HepG2 (cell line): ENCODE results near the gene ANP32A. TPM values are rescaled to one million over a fixed set of nuclear protein-coding genes. Genes with fewer than 3 reads are reported as not detected.
A peak's percentile ranks its signal among the peaks of the same experiment; 100 is the strongest.

Experiments used
- ATAC-seq: fragments of 200-7000 bp; cut with Tn5 transposase; 3 replicates; pipeline ENCODE4 v1.9.1; 2020; ENCODE audit warnings: mild to moderate bottlenecking, moderate library complexity
- BruUV-seq: library from RNA; stranded (reverse); fragments of 400-500 nt; replicated peaks from 2 replicates; lab custom pipeline; 2021; lab: Mats Ljungman, UMichigan
- CTCF ChIA-PET: fragments of 300-600 bp; formaldehyde crosslinking; extraction: SDS; loops from one replicate; lab custom pipeline; 2021; ENCODE audit warnings: low total read pairs, inconsistent platforms, low intra/inter-chr PET ratio; lab: Yijun Ruan, JAX
- POLR2A ChIA-PET: fragments of 350-600 bp; sonication (Branson Sonifier 250); formaldehyde crosslinking; loops from one replicate; lab custom pipeline; 2020; ENCODE audit warnings: antibody characterized with exemption, inconsistent platforms; lab: Yijun Ruan, JAX
- DNase-seq: peaks from one replicate; pipeline ENCODE4 v3.0.0-alpha.2; 2015; ENCODE audit warnings: low spot score
- FAIRE-seq: peaks from 3 replicates; lab custom pipeline; 2011; peaks lifted over from hg19 to GRCh38; lab: Jason Lieb, UNC
- H2AFZ ChIP-seq: one replicate; pipeline ENCODE4 v1.6.1; 2011; ENCODE audit warnings: low read length, inconsistent platforms
- H3K27ac ChIP-seq: fragments of 300-600 bp; 3 replicates; pipeline ENCODE4 v1.8.0; 2011; ENCODE audit warnings: mixed run types, mild to moderate bottlenecking, mixed read lengths, low read length, inconsistent platforms; ENCODE audit not compliant: insufficient read depth; ENCODE audit errors: extremely low read length
- H3K27me3 ChIP-seq, 2 experiments: fragments of 200-600 bp in 1 of 2; 2 replicates in 1 of 2; 3 replicates in 1 of 2; pipeline versions ENCODE4 v1.6.0 to v1.8.0; 2011; ENCODE audit warnings: low read length in 2 of 2, mild to moderate bottlenecking in 2 of 2, moderate library complexity in 2 of 2, inconsistent platforms in 1 of 2; ENCODE audit not compliant: insufficient read depth in 2 of 2, control insufficient read depth in 1 of 2
- H3K36me3 ChIP-seq, 2 experiments: fragments of 200-600 bp in 1 of 2; replicated peaks in 1 of 2; 2 replicates in 1 of 2; 3 replicates in 1 of 2; pipeline versions ENCODE4 v1.5.1 to v1.8.0; 2011; ENCODE audit warnings: low read length in 2 of 2, inconsistent platforms in 1 of 2; ENCODE audit not compliant: insufficient read depth in 2 of 2, control insufficient read depth in 1 of 2
- H3K4me1 ChIP-seq: 2 replicates; pipeline ENCODE4 v1.5.1; 2012; ENCODE audit warnings: low read length, inconsistent platforms; ENCODE audit not compliant: insufficient read depth
- H3K4me2 ChIP-seq: 2 replicates; pipeline ENCODE4 v1.6.0; 2011; ENCODE audit warnings: low read depth, low read length, inconsistent platforms
- H3K4me3 ChIP-seq, 3 experiments: fragments of 200-600 bp in 1 of 3; sonication (generic), shearing (Covaris generic) in 1 of 3; replicated peaks in 1 of 3; 2 replicates each; pipeline ENCODE4 v1.5.1; 2011 to 2016; ENCODE audit warnings: low read length in 3 of 3, inconsistent platforms in 2 of 3, low read depth in 2 of 3, mild to moderate bottlenecking in 2 of 3, control low read depth in 1 of 3, mixed read lengths in 1 of 3; ENCODE audit not compliant: insufficient read depth in 1 of 3
- H3K79me2 ChIP-seq: one replicate; pipeline ENCODE4 v1.6.1; 2011; ENCODE audit warnings: low read length, inconsistent platforms; ENCODE audit not compliant: insufficient read depth
- H3K9ac ChIP-seq: 2 replicates; pipeline ENCODE4 v1.6.0; 2011; ENCODE audit warnings: mild to moderate bottlenecking, low read depth, low read length, inconsistent platforms; ENCODE audit not compliant: insufficient read depth
- H3K9me3 ChIP-seq: 2 replicates; pipeline ENCODE4 v1.5.1; 2012; ENCODE audit warnings: mild to moderate bottlenecking, low read length
- H4K20me1 ChIP-seq: 2 replicates; pipeline ENCODE4 v1.6.0; 2011; ENCODE audit warnings: inconsistent platforms, mild to moderate bottlenecking, low read length, moderate library complexity; ENCODE audit not compliant: insufficient read depth
- HMG20B ChIP-seq: conservative IDR thresholded peaks from 2 replicates; pipeline ENCODE4 v1.6.1; 2016; ENCODE audit warnings: missing genetic modification reagents, missing compliant biosample characterization
- HNRNPK ChIP-seq: fragments of 200-400 bp; formaldehyde crosslinking; IDR thresholded peaks from 2 replicates; pipeline ENCODE4 v1.6.1; 2018; ENCODE audit warnings: low read length, low read depth, moderate library complexity, mild to moderate bottlenecking; ENCODE audit not compliant: poor library complexity, severe bottlenecking
- JUND ChIP-seq: sonication (generic); formaldehyde crosslinking; IDR thresholded peaks from 2 replicates; pipeline ENCODE4 v1.8.0; 2022; ENCODE audit warnings: mild to moderate bottlenecking, missing genetic modification reagents
- MED13 ChIP-seq: sonication (generic); formaldehyde crosslinking; IDR thresholded peaks from 2 replicates; pipeline ENCODE4 v1.5.0; 2020; ENCODE audit warnings: missing genetic modification reagents
- NFRKB ChIP-seq: fragments of 450-650 bp; IDR thresholded peaks from 2 replicates; pipeline ENCODE4 v1.6.1; 2017
- PLRG1 ChIP-seq: fragments of 450-650 bp; conservative IDR thresholded peaks from 2 replicates; pipeline ENCODE4 v1.6.1; 2016
- ZBTB8A ChIP-seq: sonication (generic); formaldehyde crosslinking; IDR thresholded peaks from 2 replicates; pipeline ENCODE4 v1.4.0; 2020; ENCODE audit warnings: mild to moderate bottlenecking, low read depth, missing genetic modification reagents, borderline replicate concordance
- ZNF121 ChIP-seq: sonication (generic); formaldehyde crosslinking; IDR thresholded peaks from 2 replicates; pipeline ENCODE4 v1.5.0; 2020; ENCODE audit warnings: mild to moderate bottlenecking, missing genetic modification reagents
- ZNF276 ChIP-seq: sonication (generic); formaldehyde crosslinking; IDR thresholded peaks from 2 replicates; pipeline ENCODE4 v1.4.0; 2020; ENCODE audit warnings: mild to moderate bottlenecking, low read depth, missing genetic modification reagents
- ZNF367 ChIP-seq: sonication (generic); formaldehyde crosslinking; IDR thresholded peaks from 2 replicates; pipeline ENCODE4 v1.4.0; 2020; ENCODE audit warnings: missing genetic modification reagents, borderline replicate concordance
- ZNF772 ChIP-seq: sonication (generic); formaldehyde crosslinking; IDR thresholded peaks from 2 replicates; pipeline ENCODE4 v1.5.0; 2020; ENCODE audit warnings: mild to moderate bottlenecking, missing genetic modification reagents
- ZSCAN9 ChIP-seq: IDR thresholded peaks from 2 replicates; pipeline ENCODE4 v1.6.1; 2016; ENCODE audit warnings: borderline replicate concordance
- WGBS: methylation state at CpG from one replicate; pipeline ENCODE4 v1.1.6; 2017; ENCODE audit warnings: low lambda C conversion rate; 5-methylcytosine and 5-hydroxymethylcytosine counted together
- in situ Hi-C: cut with HindIII; loops from 2 replicates; pipeline ENCODE4 v1.10.0; 2017; ENCODE audit warnings: low pct_unique_long_range_greater_than_20kb; ENCODE audit not compliant: extremely low pct_ligation_motif_present
- intact Hi-C: fragments of 100-400 bp; cut with micrococcal nuclease; formaldehyde crosslinking; loops from one replicate; pipeline ENCODE4 v1.10.0; 2022; ENCODE audit not compliant: unreplicated experiment
- polyA plus RNA-seq, 8 experiments: library from polyadenylated mRNA; depleted of rRNA in 3 of 8; stranded (reverse) in 7 of 8; unstranded in 1 of 8; fragments of >200 nt; fragmentation: Illumina TruSeq in 4 of 8; extraction: Trizol in 4 of 8; gene quantifications; 2 replicates each; pipeline versions ENCODE4 v1.2.1 to v1.2.3, GENCODE V29; 2011 to 2016; ENCODE audit warnings: low read depth in 4 of 8, missing spikeins in 1 of 8, mixed read lengths in 1 of 8; ENCODE audit not compliant: insufficient read depth in 1 of 8
- total RNA-seq, 5 experiments: library from RNA; depleted of rRNA; stranded (reverse); fragments of >200 nt; fragmentation: Illumina TruSeq; extraction: Trizol; gene quantifications; 2 replicates each; pipeline ENCODE4 v1.2.3, GENCODE V29; 2016; ENCODE audit warnings: low read depth in 1 of 5
- TF ChIP-seq, protein P1 (sequence below): IDR thresholded peaks from 2 replicates; pipeline ENCODE4 v1.6.1; 2018; ENCODE audit warnings: missing genetic modification reagents
- TF ChIP-seq, protein P2 (sequence below): sonication (generic); formaldehyde crosslinking; IDR thresholded peaks from 2 replicates; pipeline ENCODE4 v1.4.0; 2020; ENCODE audit warnings: missing genetic modification reagents, borderline replicate concordance

The ANP32A gene
- total and polyA plus RNA-seq, 2 of the 13 experiments (the other 11 are each of a cell fraction or from before 2014, with no cell fraction given), result 60.6 to 206 TPM

DNA sequence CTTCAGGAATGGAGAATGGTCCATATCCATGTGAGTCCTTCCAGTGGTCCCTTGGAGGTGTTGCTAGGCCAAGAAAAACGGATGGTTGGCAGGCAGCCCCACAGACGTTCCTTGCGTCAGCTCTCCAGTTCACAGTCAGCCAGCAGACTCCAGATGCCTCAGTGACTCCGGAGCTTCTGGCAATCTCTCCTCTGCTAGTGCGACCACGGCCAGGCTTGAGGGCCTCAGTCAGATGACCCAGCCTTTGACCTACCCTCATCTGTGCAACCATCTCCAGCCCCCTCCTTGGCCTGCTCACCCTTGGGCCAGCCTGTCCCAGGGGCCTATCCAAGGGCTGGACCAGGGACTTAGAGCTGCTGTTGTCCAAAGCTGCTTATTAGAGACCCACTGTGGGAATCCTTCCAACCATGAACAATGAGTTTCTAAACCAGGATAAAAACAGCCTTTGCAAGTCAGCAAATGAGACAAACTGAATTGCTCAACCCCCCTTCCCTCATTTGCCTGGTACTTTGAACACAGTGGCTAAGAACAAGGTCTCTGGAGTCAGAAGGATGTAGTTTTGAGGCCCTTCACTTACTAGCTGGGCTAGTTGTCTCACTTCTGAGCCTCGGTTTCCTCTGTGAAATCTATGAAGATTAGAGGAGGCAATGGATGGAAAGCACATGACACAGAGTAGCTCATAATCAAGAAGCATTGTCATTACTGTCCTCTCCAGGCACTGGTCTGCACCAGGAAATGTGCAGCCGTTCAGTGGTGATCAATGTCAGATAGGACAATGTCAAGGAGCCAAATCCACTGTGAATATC is 44.8 kb downstream of the ANP32A start:
- Histone ChIP-seq H3K4me2 (no peak overlapping the region), H3K27me3 (no peaks in the 10 kb centered on the region; a peak in 1 of 5 replicates), H3K4me3 (no peak overlapping the region), H3K9me3 (no peaks in the 10 kb centered on the region), H3K9ac (no peak overlapping the region), H3K4me1 (no peaks in the 10 kb centered on the region), H3K79me2 (no peaks in the 10 kb centered on the region), H4K20me1 (no peaks in the 10 kb centered on the region), H2AFZ (no peak overlapping the region), H3K27ac (no peak overlapping the region), H3K36me3 (peaks cover 6 to 16% of the 10 kb centered on the region in 2 experiments; a peak in 4 of 5 replicates)
- CTCF ChIA-PET, result no interaction called here
- no peak for DNase-seq
- intact Hi-C loops, result no loop called here
- no peak for FAIRE-seq
- POLR2A ChIA-PET, result no interaction called here
- ATAC-seq, result peak; percentile 41
- TF ChIP-seq ZBTB8A (CRISPR knock-in tag), result no peak
- no peak for TF ChIP-seq ZSCAN9 (CRISPR knock-in tag)
- TF ChIP-seq, protein P1, sequence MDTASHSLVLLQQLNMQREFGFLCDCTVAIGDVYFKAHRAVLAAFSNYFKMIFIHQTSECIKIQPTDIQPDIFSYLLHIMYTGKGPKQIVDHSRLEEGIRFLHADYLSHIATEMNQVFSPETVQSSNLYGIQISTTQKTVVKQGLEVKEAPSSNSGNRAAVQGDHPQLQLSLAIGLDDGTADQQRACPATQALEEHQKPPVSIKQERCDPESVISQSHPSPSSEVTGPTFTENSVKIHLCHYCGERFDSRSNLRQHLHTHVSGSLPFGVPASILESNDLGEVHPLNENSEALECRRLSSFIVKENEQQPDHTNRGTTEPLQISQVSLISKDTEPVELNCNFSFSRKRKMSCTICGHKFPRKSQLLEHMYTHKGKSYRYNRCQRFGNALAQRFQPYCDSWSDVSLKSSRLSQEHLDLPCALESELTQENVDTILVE, result no peak
- TF ChIP-seq HNRNPK, result no peak
- TF ChIP-seq ZNF276 (CRISPR knock-in tag), result no peak
- TF ChIP-seq, protein P2, sequence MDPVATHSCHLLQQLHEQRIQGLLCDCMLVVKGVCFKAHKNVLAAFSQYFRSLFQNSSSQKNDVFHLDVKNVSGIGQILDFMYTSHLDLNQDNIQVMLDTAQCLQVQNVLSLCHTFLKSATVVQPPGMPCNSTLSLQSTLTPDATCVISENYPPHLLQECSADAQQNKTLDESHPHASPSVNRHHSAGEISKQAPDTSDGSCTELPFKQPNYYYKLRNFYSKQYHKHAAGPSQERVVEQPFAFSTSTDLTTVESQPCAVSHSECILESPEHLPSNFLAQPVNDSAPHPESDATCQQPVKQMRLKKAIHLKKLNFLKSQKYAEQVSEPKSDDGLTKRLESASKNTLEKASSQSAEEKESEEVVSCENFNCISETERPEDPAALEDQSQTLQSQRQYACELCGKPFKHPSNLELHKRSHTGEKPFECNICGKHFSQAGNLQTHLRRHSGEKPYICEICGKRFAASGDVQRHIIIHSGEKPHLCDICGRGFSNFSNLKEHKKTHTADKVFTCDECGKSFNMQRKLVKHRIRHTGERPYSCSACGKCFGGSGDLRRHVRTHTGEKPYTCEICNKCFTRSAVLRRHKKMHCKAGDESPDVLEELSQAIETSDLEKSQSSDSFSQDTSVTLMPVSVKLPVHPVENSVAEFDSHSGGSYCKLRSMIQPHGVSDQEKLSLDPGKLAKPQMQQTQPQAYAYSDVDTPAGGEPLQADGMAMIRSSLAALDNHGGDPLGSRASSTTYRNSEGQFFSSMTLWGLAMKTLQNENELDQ (CRISPR knock-in tag), result no peak
- TF ChIP-seq NFRKB, result no peak
- no peak for TF ChIP-seq JUND (CRISPR knock-in tag)
- no peak for TF ChIP-seq ZNF772 (CRISPR knock-in tag)
- no peak for TF ChIP-seq ZNF367
- no peak for TF ChIP-seq MED13 (CRISPR knock-in tag)
- TF ChIP-seq HMG20B (CRISPR knock-in tag), result no peak
- no peak for TF ChIP-seq PLRG1
- no peak for TF ChIP-seq ZNF121 (CRISPR knock-in tag)
- BruUV-seq, result no TSS peak
- in situ Hi-C loops, result loop anchor here (5.0 kb wide), 1 partner anchor 41 kb away; no protein-coding TSS in a partner anchor
- WGBS, result 51% methylated on average over 5 of the region's 8 CpGs
